ENCODE data around the gene KCNJ12.
"Not testable (repeated sequence)": the region's sequence is repeated elsewhere in the genome, so short reads cannot be mapped to it uniquely, and the experiment has no call there.

DNA sequence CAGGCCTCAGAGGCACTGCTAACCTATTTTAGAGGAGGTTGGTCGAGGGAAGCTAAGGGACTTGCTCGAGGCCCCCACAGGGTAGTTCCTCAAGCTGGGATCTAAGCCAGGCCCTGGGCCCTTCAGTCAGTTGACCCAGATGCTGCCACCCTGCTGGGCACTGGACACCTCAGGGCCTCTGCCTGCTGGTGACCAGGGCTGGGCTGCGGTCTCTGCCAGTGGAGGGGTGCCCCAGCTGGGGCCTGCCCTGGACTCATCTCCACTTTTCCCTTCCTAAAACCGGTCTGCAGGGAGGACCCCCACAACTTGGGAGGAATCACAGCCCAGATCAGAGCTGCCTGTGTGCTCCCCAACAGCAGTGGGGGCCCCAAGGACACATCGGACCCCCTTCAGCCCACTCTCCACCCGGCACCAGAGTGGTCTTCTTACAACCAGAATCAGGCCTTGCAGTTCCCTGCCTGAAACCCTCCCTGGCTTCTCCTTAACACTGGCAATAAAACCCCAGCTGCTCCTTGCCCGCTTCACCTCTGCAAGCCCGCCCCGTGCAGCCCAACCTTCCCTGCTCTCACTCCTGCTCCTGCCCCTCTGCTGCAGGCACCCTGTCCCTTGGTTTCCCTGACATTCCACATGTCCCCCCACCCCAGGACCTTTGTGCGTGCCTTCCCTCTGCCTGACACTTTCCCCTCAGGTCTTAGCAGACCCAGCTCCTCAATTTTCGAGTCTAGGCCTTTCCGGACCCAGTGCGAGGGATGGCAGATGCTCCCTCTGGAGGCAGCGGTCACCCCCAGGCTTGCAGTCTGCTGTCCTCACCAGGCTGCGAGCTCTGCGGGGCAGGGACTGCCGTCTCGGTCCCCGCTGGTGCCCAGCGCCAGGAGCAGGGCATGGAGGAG lies 45.5 kb downstream of the KCNJ12 start:
- TF ChIP-seq POLR2A (IDR thresholded peaks at IDR 0.05; ENCODE audit: low read length); GATA1 (IDR thresholded peaks at IDR 0.05; ENCODE audit: low read depth, low read length): not testable (repeated sequence)
